NCI-H187 (cell line): ENCODE results near the gene C10orf67.
"Not testable (repeated sequence)": the region's sequence is repeated elsewhere in the genome, so short reads cannot be mapped to it uniquely, and the experiment has no call there.

Experiments
- DNase-seq, 2 experiments: peaks; one replicate each; lab custom pipeline; 2025; lab: John Stamatoyannopoulos, UW

The C10orf67 gene

DNA sequence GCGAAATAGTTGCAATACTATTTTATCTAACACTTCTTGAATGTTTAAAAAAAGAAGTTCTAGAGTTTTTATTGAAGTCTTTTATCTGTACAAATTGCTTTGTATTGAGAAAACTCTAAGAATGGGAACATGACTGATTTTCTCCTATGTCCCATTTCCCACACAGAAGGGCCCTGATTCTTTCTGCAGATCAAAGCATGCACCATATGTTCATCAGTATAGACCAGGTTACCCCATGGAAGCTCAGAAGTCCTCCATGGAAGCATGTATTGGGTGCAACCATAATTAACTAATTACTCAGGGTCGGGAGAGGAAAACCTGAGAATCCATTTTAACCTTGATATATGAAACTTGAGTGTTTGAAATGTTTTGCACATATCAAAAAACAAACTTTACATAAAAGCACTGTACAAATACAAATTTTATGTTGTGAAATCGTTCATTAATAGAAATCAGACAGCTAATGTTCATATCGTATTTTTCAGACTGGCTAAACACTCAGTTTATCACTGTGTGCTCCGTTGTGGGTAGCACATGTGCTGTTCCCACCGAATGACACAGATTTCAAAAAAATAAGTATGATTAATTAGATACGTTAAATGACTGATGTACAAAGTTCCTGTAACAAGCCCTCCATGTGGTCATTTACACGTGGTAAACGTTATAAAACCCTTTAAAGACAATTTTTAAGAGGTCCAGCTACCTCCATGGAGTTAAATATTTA is 81.0 kb downstream of the C10orf67 start:
- DNase-seq: no peak

DNA sequence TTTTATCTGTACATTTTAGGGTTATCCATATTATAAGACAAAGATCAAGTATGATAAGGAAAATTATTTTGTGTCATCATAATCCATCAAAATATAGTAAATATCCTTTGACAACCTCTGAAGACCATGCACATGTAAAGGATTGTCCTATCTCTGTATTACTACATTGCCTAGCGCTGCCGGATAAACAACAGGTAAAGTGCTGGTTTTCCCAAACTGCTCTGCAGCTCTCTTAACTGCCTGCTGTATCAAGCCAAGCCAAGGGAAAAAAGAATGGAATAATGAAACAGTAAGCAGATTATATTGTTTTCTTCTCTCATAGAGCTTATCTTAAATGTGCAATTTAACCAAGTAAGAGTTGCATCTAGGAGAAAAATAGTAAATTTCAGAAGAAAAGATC is 81.7 kb downstream of the C10orf67 start:
- no peak for DNase-seq

DNA sequence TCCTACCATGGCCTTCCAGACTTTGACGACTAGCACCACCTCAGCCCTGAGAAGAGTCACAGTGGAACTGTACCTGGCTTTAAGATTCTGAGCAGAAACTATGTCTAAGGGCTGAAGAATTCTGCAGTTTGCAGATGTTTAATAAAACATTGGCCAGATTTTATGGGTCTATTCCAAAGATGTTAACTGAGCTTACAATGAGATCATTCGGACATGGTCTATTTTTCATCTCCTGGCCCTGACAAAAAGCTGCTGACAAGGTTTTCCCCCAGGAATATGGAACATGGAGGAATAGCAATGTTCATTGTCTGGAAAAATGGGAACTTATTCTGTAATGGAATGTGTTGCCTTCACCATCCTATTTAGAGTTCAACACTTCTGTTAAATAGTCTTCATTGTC is 86.1 kb downstream of the C10orf67 start:
- no peak for DNase-seq

DNA sequence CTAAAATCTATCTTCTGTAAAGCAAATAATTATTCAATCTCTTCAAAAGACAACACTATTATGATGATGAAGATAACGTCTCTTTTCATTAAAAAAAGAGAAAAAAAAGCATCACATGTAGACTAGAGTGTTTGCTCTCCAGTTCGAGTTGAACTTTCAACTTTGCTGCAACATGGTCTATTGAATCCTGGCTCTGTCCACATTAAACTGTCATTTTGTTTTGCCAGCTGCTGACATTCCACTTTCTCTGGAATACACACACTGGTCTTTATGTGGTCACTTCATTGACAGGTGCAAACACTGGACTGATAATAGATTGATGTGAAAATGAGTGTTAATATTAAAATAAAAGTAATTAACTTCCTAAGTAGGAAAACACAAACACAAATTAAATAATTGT is 90.8 kb downstream of the C10orf67 start:
- DNase-seq: no peak

DNA sequence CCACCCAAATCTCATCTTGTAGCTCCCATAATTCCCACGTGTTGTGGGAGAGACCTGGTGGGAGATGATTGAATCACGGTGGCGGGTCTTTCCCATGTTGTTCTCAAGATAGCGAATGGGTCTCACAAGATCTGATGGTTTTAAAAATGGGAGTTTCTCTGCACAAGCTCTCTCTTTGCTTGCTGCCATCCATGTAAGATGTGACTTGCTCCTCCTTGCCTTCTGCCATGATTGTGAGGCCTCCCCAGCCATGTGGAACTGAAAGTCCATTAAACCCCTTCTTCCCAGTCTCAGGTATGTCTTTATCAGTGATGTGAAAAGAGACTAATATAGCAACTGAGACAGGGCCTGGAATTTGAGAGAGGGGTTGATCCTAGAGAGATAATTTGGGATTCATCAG is 91.7 kb downstream of the C10orf67 start:
- not testable (repeated sequence) for DNase-seq

DNA sequence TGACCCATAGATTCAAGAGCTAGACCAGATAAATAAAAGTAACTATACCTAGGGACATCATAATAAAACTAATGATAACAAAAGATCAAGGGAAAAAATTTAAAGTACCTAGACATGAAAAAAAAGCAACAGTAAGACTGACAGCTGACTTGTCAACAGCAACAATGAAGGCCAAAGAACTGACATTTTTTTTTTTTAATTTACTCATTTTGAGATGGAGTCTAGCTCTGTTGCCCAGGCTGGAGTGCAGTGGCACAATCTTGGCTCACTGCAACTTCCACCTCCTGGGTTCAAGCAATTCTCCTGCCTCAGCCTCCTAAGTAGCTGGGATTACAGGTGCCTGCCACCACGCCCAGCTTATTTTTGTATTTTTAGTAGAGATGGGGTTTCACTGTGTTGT is 102.8 kb downstream of the C10orf67 start:
- not testable (repeated sequence) for DNase-seq

DNA sequence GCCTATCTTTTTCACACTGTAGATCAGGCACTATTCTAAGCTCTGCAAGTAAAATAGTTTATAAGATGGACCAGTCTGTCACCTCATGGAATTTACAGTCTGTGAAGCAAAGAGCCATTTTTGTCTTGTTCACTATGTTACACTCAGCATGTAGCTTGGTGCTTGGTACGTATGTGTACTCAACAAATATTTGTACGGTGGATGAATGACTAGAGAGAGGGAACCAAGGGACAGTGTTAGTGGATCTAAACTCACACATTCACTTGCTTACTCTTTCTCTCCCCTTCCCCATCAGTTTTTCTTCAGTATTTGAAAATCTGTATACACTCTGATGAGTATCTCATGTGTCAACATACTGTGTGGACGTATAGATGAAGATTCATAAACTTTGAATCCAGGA is 106.6 kb downstream of the C10orf67 start:
- no peak for DNase-seq

DNA sequence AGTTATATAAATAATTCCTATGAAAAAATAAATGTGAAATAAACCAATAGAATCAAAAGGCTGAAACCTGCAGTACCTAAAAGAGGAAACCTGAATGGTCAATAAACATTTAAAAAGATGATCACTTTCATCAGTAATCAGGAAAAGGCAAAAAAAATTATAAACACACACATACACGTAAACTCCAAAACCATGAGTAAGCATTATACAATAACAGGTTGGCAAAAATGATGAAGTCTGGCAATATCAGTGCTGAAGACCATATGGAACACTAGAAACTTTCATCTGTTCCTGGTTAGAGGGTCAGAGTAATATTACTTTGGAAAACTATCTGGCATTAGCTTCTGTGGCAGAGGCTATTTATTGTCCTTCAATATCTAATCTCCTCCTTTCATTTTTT is 114.0 kb downstream of the C10orf67 start:
- no peak for DNase-seq

DNA sequence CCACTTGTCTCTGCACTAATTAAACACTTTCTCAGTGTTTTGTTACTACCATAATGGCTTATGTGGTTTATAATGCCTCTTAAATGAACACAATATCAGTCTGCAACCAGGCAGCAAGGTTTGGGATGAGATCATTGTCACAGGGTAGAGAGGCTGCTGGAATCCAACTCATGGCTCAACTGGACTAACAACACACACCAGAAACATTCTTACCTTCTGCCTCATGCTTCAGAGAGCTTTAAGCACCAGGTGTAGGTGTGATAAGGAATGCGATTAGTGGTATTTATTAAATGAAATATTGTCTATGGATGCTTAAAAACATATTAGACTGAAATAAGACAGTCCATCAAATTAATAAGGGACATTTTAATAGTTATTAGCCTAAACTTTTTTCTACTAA is 127.1 kb downstream of the C10orf67 start:
- DNase-seq: no peak

DNA sequence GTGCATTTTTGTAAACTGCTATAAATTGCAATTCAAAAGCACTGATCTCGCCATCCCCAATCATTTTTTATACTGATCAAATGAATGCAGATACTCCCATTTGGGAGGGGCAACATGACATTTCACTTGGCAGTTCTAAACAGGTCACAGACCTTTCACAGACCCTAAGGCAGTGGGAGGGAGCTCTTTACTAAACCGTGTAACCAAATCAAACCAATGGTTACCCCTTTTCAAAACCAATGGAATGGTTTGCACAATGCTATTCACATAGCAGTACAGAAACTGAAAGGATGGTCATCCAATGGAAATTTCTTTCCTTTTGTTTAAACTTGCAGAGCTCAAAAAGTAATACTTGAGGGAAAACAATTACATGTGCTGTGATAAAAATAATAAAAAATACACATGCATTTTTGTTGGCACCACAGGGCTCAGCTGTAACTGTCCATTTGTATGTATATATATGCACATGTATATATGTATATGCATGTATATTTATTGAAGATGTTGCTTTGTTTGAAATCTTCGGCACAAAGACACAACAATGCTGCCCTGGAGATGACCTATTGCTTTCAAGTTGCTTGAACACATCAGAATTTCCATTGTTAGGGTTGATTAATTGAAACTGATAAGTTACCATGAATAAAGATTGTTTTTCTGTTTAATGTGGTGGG is 138.5 kb downstream of the C10orf67 start:
- no peak for DNase-seq

DNA sequence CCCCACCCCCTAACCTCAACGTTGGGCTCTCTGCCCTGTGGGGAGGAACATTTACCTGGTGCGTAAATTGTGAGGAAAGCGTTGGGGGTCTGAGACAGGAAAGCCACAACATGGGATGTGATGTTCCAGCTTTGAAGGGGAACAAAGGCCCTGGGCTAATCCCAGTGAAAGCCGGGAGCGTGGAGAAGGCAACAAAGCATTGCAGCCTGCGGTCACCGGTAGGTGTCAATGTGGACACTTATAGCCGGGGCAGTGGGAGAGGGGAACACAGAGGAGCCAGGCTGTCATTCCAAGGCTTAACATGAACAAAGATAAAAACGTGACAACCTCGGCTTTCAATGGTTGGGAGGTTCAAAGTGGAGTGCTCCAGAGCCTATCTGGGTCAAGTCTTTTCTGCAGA is 139.8 kb downstream of the C10orf67 start:
- no peak for DNase-seq

DNA sequence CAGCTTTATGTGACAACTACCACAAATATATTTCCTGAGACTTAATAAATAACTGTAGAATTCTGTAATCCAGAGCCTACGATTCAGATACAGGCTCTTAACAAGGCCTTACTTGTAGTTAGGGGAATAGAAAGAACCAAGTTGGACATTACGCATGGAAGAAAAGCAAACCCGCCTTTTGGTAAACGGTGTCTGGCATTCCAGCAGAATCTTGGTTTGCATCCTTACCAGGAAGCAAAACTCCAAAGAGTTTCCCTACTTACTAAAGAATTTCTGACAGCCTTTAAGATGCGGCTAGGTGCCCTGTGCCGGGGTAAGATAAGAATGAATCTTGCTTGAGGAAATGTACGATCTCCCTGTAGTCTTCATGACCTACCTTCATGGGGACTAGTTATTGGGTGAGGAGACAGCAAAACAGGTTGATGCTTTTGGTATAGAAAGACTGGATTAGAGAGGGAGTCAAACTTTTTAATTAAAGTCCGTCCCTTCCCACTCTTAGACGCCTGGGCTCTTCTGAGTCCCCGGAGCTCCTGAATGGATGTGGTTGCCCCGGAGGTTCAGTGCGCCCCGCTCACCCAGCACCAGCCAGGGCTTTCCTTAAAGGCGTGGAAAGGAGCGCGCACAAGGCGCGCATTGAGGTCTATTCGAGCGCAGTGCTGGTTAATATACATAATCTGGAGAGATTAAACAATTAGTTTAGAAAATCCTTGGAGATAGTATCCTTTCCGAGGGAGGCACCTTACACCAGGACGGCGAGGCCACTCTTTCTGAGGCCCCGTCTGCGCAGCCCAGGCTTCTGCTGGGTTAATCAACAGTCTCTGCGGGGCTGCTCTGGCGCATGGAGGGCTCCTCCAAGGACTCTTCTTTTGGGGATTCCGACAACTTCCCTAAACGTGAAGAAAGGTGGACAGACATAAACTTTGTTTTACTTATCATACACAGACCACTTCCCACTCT is 140.9 kb downstream of the C10orf67 start:
- DNase-seq: no peak

DNA sequence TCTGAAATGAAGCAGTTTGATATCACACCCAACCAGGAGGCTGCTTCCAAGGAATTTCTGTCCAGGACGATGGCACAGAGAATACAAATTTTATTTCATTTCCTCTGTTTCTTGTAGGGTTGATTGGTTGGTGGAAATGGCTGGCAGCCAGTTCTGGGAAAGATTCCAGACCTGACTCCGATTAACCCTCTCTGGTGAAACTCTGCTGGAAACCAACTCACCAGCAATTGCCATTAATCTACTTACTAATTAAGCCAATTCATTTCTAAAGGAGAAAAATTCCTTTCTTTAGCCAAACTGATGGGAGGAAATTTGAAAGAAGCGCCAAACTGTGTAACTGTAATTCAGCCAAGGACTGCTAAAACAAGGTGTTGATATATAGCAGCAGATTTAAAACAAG is 141.8 kb downstream of the C10orf67 start:
- no peak for DNase-seq

DNA sequence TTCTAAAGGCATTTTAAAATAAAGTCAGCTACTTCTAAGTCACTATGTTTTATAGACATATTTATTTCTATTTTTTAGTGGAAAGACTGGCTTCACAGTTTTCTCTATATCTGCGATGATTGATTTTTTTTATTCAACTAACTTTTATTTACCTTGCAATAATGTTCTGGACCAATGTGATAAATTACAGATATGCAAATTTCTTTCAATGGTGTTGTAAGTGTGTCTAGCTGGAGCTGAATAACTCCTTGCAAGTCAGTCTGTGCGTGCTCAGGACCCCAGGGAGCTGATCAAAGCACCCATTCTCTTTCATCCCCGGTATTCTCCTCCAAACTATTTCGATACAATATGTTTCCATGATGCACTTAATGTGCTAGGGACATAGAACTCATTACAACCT is 142.8 kb downstream of the C10orf67 start:
- DNase-seq: no peak

DNA sequence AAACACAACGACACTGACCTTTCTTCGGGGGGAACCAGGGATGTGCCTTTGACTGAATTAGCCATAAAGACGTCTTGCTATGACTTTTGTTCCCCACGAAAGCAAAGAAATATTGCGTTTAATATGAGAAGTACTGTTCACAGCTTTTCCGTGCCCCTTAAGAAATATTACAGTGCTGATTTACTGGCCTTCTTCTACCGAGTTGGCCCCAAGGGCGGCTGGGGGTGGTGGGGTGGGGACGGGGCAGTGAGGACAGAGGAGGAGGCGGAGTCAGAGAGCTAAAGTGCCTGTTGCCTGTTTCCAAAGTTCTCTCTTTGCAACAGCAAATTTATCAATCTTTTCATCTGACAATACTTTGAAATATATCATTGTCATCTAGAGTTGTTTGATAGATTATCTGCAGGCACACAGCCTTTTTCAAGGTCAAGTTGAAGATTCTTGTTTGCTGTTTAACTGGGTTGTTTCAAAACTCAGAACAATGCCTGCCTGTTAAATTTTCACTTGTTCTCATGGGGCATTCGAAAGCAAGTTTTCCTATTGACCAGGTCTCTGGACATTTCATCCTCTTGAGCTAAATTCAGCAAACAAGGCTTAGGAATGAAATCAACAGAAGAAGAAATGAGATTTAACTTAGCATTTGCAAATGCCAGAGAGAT is 143.5 kb downstream of the C10orf67 start:
- DNase-seq: no peak

DNA sequence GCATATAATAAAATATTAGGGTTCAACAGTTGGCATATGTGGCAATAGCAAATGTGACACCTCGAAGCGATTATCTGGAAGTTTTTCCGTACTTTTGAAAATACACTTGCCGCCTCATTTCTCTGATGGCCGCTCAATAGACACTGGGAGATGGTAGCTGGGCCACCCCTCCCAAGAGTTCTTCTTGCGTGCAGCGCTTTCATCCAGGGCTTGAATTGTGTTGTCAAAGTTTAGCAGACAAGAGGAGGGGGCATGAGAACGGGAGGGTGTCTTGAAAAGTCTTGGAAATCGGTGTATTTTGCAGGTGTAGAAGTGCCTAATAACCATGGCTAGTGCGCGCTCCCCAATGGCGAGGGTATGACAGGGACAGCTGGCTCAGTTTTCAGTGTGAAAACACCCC is 144.0 kb downstream of the C10orf67 start:
- no peak for DNase-seq

DNA sequence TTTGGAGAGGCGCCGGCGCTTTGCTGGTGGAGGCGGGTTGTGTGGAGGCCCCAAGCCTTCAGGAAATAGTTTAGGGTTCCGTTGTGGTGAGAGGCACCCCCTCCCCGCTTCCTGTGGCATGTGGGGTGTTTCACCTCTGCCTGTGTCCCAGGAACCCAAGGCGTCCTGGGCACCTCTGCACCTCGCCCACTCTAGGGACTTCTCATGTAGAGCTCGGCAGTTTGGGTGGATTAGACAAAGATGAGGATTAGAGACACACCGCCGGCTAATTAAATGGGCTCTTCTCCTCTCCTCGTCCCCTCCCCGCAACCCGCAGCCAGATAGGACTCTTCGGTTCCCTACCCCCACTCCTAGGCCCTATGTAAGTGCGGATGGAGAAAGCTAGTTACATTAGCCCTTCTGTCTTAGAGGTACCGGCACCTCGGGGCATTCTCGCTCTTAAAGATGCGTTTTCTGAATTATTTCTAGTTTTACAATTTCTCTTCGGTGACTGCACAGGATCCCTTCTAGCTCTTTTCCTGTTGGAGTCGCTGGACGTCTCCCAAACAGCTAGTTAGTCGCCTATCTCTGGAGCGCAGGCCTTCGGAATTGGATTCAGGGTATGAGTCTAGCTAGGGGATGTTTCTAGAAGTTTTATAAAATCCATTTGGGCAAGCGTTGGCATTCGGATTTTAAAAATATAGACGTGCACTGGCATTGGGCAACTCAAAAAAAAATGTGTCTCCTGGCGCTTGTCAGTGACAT is 144.7 kb downstream of the C10orf67 start:
- DNase-seq: no peak

DNA sequence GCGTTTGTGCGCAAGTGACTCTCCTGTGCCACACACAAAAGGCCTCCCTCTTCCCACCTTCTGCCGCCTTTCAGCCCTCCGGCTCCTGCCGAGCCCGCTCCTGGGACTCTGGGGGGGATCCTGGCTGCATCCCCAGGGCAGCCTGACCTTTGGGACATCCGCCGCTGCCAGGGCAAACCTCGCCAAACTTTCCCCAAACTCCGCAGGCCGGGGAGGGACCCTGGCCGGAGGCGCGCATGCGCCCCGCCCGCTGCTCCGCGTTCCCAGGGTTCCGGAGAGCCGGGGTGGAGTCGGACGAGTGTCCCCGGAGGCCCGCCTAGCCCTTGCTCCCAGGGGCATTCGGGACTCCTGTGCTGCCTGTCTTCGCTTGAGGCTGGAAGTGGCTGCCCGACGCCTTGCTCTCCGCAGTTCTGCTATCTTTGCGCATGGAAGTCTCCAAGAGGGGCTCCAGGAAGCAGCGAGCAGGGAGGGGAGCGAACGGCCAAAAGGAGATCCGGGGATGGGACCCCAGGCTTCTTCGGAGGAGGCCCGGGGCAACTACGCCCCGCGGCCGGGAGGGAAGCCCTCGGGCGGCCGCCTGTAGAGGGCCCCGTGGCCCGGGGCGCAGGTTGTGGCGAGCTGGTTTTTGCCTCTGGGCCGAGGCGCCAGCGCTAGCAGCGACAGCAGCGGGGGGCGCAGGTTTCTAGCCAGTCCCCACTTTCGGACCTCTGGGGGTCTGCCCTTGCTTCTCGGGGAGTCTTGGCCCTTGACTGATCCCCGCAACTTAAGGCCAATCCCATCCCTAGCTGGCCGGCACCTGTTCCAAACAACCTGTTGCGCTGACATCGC is 145.4 kb downstream of the C10orf67 start:
- no peak for DNase-seq

DNA sequence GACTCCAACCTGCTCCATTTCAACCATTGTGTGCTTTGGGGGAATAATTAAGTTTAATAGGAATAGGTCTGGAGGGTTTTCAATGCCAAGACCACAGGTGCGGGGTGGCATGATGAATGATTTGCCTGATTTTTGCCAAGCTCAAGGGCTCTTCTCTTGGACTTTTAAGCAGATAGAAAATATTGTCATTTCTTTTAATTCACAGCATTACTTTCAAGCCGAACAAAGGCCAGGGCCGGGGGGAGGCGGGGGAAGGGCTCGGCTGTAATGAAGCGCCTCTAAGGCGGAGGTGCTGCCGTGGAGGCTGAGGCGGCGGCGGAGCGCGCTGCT is 146.0 kb downstream of the C10orf67 start:
- DNase-seq: no peak

DNA sequence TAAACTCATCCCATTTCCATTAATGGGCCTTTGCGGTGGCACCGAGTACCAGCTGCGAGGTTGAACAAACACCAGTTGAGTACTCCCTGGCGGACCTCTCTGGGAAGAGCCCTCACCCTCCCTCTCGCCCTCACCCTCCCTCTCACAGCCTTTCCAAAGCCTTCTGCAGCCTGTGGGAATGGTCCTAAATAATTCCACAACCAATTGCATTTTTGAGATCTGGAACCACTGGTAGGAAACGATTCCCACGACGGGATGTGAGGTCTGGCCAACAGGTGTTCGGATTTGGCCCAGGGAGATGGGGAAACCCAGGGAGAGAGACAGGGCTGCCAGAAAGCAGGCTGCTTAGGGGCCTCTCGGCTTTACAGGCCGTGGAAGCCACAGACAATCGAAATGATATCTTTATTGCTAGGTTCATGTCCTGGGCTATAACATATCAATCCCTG is 147.2 kb downstream of the C10orf67 start:
- DNase-seq: peak; percentile 55 to 79

DNA sequence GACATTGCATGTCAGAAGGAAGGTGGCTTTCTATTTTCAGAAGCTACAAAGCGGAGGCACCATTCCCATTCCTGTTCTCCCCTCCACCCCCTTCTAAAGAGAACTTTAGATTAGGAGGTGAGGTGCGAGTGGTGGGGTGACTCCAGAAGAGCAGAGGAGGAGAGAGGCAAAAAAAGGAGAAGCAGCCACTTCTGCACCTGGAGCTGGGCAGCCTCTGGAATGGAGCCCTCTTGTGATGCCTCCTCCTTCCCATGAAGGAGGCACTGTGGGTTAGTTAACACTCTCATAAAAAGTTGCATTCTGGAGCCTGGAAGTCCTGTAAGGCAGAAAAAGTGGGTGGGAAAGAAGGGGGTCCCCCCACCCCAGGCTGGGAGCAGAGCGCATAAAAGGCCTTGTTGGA is 147.7 kb downstream of the C10orf67 start:
- no peak for DNase-seq
